G401 (cell line): Measurements from ENCODE around the gene KIR2DL4. TPM values are rescaled to one million over a fixed set of nuclear protein-coding genes. Genes with fewer than 3 reads are reported as not detected.
"Not testable (repeated sequence)": the region's sequence is repeated elsewhere in the genome, so short reads cannot be mapped to it uniquely, and the experiment has no call there.

Source experiments
- DNase-seq: peaks from one replicate; pipeline ENCODE4 v3.0.0-alpha.2; 2015; ENCODE audit warnings: low spot score
- in situ Hi-C: cut with HindIII; loops from 2 replicates; pipeline ENCODE4 v1.10.0; 2016; ENCODE audit warnings: low sequenced_read_pairs, mixed read lengths
- total RNA-seq: library from RNA; depleted of rRNA; stranded (reverse); fragments of >200 nt; shearing (Covaris generic); gene quantifications from 2 replicates; pipeline ENCODE4 v1.2.3, GENCODE V29; 2014; rRNA removed

Gene KIR2DL4
- total RNA-seq: not detected in 2 replicates

- DNase-seq: no peak
- in situ Hi-C loops: no loop called here
Measured at GRCh38 chr19:54803410-54803809, at the start of gene KIR2DL4. Gene KIR2DL4, plus strand, starts transcription at chr19:54803610. Its CDS starts 42 bp downstream, at chr19:54803652.

- DNase-seq, in situ Hi-C loops: not testable (repeated sequence)
Measured at GRCh38 chr19:54756204-54757110, 47.0 kb upstream of the KIR2DL4 start.

DNA sequence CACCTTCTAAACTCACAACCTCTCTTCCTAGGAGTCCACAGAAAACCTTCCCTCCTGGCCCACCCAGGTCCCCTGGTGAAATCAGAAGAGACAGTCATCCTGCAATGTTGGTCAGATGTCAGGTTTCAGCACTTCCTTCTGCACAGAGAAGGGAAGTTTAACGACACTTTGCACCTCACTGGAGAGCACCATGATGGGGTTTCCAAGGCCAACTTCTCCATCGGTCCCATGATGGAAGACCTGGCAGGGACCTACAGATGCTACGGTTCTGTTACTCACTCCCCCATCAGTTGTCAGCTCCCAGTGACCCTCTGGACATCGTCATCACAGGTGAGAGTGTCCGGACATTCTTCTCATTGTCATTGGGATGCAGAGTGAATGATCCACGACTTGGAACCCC lies 44.8 kb upstream of the KIR2DL4 start:
- in situ Hi-C loops, DNase-seq: not testable (repeated sequence)

DNA sequence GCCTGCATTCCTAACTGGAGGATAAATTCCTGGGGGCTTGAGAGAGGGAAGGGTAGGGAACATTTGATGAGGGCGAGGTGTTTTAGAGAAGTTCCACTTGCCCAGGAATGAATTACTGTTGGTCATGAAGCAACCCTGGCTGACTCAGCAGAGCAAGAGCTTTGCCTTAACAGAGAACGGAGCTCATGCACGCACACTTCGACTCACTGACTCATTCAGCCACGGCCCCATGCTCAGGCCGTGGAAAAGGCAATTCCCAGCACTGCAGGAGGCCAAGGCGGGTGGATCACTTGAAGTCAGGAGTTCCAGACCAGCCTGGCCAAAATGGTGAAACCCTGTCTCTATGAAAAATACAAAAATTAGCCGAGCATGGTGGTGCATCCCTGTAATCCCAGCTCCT lies 39.2 kb upstream of the KIR2DL4 start:
- DNase-seq, in situ Hi-C loops: not testable (repeated sequence)

- in situ Hi-C loops: not testable (repeated sequence)
Measured at GRCh38 chr19:54766464-54766863, 36.9 kb upstream of the KIR2DL4 start.

DNA sequence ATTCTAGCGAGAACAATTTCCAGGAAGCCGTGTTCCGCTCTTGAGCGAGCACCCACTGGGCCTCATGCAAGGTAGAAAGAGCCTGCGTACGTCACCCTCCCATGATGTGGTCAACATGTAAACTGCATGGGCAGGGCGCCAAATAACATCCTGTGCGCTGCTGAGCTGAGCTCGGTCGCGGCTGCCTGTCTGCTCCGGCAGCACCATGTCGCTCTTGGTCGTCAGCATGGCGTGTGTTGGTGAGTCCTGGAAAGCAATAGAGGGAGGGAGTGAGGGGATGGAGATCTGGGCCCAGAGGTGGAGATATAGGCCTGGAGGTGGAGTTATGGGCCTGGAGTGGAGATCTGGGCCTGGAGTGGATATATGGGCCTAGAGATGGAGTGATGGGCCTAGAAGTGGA lies 33.8 kb upstream of the KIR2DL4 start, which contains the start of gene KIR2DL1:
Gene KIR2DL1, plus strand, starts transcription at position 148 of the 400 bp plus-strand sequence. Its CDS starts 58 bp downstream, at position 206.
- DNase-seq, in situ Hi-C loops: not testable (repeated sequence)

More at GRCh38 chr19:54766464-54766863, 36.9 kb upstream of the KIR2DL4 start:
- not testable (repeated sequence) for DNase-seq

DNA sequence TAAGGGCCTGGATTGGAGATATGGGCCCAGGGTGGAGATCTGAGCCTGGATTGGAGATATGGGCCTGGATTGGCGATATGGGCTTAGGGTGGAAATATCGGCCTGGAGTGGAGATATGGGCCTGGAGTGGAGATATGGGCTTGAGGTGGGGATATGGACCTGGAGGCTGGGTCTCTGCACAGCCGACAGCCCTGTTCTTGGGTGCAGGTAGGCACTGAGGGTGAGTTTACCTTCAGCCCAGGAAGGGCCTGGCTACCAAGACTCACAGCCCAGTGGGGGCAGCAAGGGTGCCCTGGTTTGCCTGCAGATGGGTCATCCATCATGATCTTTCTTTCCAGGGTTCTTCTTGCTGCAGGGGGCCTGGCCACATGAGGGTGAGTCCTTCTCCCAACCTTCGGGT lies 32.9 kb upstream of the KIR2DL4 start:
- DNase-seq, in situ Hi-C loops: not testable (repeated sequence)

DNA sequence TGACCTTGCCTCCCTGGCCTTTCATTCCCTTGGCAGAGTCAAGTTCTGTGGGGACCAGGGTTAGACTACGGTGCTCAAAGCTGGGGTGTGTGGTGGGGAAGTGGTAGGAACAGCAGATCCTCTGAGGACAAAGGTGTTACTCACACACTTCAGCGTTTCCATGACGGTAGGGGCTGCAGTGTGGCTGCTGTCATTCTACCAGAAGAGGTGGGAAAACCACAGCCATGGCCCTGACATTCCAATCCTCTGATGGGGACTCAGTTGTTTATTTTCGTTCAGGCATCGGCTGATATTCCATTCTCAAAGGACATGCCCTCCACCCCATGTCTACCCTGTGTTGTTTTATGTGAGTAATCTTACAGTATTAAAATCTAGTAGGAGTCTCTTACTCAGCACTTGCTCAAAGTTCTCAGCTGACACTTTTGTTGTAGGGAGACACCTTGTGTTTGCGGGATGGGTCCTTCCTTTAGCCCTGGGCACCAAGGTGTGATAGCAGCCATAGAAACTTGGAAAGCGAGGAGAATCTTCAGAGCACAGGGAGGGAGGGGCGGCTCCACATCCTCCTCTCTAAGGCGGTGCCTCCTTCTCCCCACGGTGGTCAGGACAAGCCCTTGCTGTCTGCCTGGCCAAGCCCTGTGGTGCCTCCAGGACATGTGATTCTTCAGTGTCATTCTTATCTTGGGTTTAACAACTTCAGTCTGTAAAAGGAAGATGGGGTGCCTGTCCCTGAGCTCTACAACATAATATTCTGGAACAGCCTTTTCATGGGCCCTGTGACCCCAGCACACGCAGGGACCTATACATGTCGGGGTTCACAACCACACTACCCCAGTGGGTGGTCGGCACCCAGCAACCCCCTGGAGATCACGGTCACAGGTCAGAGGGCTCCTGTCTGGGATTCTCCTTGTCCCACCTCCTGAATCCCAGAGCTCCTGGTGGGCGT lies 32.1 kb upstream of the KIR2DL4 start:
- in situ Hi-C loops, DNase-seq: not testable (repeated sequence)

DNA sequence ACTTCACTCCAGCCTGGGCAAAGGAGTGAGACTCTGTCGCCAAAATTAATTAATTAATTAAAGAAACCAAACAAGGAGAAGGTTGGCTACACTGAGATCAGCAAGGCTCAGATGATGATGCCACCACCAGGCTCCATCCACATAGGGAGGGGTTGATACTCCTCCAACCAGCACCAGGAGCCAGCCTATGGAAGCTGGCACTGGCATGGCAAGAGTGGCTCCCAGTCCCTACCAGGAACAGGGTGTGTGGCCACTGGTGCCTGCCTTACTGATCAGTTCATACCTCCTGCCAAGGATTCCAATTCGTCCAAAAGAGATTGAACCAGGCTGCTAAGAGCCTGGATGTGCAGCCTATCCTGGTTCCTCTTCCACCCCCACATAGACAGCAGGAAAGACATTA lies 30.7 kb upstream of the KIR2DL4 start:
- DNase-seq, in situ Hi-C loops: not testable (repeated sequence)

GRCh38 chr19:54775095-54775815 lies 28.2 kb upstream of the KIR2DL4 start:
- DNase-seq, in situ Hi-C loops: not testable (repeated sequence)

DNA sequence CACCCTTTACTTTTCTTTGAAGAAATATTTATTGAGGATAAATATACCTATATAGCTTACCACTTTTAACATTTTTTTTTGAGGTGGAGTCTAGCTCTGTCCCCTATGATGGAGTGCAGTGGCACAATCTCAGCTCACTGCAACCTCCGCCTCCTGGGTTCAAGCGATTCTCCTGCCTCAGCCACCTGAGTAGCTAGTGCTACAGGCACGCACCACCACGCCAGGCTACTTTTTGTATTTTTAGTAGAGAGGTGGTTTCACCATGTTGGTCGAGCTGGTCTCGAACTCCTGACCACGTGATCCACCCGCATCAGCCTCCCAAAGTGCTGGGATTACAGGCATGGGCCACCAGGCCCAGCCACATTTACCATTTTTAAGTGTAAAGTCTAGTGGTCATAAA lies 27.6 kb upstream of the KIR2DL4 start:
- in situ Hi-C loops, DNase-seq: not testable (repeated sequence)

DNA sequence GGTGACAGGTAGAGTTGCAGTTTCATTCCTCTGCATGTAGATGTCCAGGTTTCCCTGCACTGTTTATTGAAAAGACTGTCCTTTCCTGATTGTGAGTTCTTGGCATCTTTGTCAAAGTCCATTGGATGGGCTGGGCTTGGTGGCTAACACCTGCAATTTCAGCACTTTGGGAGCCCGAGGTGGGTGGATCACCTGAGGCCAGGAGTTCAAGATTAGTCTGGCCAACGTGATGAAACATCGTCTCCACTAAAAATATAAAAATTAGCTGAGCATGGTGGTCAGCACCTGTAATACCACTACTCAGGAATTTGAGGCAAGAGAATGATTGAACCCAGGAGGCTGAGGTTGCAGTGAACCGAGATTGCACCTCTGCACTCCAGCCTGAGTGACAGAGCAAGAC lies 25.6 kb upstream of the KIR2DL4 start:
- DNase-seq, in situ Hi-C loops: not testable (repeated sequence)

DNA sequence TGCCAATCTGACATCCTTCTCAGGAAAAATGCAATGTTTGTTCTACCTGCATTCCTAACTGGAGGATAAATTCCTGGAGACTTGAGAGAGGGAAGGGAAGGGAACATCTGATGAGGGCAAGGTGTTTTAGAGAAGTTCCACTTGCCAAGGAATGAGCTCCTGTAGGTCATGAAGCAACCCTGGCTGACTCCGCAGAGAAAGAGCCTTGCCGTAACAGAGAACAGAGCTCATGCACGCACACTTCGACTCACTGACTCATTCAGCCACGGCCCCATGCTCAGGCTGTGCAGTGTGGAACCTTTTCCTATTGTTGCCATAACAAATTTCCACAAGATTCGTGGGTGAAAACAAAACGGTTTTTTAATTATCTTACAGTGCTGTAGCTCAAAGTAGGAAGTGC lies 24.5 kb upstream of the KIR2DL4 start:
- DNase-seq, in situ Hi-C loops: not testable (repeated sequence)

GRCh38 chr19:54782916-54783315 lies 20.5 kb upstream of the KIR2DL4 start:
- in situ Hi-C loops, DNase-seq: not testable (repeated sequence)

DNA sequence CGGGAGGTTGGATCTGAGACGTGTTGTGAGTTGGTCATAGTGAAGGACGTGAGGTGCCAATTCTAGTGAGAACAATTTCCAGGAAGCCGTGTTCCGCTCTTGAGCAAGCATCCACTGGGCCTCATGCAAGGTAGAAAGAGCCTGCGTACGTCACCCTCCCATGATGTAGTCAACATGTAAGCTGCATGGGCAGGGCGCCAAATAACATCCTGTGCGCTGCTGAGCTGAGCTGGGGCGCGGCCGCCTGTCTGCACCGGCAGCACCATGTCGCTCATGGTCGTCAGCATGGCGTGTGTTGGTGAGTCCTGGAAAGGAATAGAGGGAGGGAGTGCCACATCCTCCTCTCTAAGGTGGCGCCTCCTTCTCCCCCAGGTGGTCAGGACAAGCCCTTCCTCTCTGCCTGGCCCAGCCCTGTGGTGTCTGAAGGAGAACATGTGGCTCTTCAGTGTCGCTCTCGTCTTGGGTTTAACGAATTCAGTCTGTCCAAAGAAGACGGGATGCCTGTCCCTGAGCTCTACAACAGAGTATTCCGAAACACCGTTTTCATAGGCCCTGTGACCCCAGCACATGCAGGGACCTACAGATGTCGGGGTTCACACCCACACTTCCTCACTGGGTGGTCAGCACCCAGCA lies 17.2 kb upstream of the KIR2DL4 start:
- in situ Hi-C loops, DNase-seq: not testable (repeated sequence)

DNA sequence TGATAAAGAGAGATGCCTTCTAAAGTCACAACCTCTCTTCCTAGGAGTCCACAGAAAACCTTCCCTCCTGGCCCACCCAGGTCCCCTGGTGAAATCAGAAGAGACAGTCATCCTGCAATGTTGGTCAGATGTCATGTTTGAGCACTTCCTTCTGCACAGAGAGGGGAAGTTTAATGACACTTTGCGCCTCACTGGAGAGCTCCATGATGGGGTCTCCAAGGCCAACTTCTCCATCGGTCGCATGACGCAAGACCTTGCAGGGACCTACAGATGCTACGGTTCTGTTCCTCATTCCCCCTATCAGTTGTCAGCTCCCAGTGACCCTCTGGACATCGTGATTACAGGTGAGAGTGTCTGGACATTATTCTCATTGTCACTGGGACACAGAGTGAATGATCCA lies 15.3 kb upstream of the KIR2DL4 start:
- DNase-seq, in situ Hi-C loops: not testable (repeated sequence)

GRCh38 chr19:54790711-54791110 lies 12.7 kb upstream of the KIR2DL4 start:
- in situ Hi-C loops: no loop called here
- no peak for DNase-seq

- DNase-seq: no peak
- in situ Hi-C loops: no loop called here
Measured at GRCh38 chr19:54791476-54791875, 11.9 kb upstream of the KIR2DL4 start.
